GM12891 (cell line): ENCODE data around the gene BCHE.
"Not testable (repeated sequence)": the region's sequence is repeated elsewhere in the genome, so short reads cannot be mapped to it uniquely, and the experiment has no call there.

Experiments
- DNase-seq: peaks from one replicate; pipeline ENCODE4 v3.0.0; 2011; ENCODE audit warnings: low spot score; ENCODE audit not compliant: insufficient read length
- FAIRE-seq: peaks from 2 replicates; lab custom pipeline; 2011; peaks lifted over from hg19 to GRCh38; lab: Jason Lieb, UNC
- PAX5 ChIP-seq: IDR thresholded peaks from 2 replicates; pipeline ENCODE4 v1.6.1; 2011; ENCODE audit warnings: low read length, moderate library complexity, mild to moderate bottlenecking; ENCODE audit not compliant: insufficient read depth, severe bottlenecking
- POLR2A ChIP-seq: IDR thresholded peaks from 2 replicates; pipeline ENCODE4 v1.6.1; 2011; ENCODE audit warnings: low read depth, low read length, control low read depth
- POLR2AphosphoS5 ChIP-seq: IDR thresholded peaks from 2 replicates; pipeline ENCODE4 v1.6.1; 2011; ENCODE audit warnings: low read depth, low read length, control low read depth
- POU2F2 ChIP-seq: IDR thresholded peaks from 2 replicates; pipeline ENCODE4 v1.6.1; 2011; ENCODE audit warnings: low read depth, mild to moderate bottlenecking, control low read depth, low read length, moderate library complexity
- SPI1 ChIP-seq: IDR thresholded peaks from 2 replicates; pipeline ENCODE4 v1.6.1; 2011; ENCODE audit warnings: low read depth, low read length, control low read depth
- TAF1 ChIP-seq: IDR thresholded peaks from 2 replicates; pipeline ENCODE4 v1.6.1; 2011; ENCODE audit warnings: low read depth, low read length, control low read depth

Gene BCHE

GRCh38 chr3:165820671-165821123 lies 16.5 kb downstream of the BCHE start:
- DNase-seq (no peak), FAIRE-seq (no peak)
- no peak for TF ChIP-seq PAX5
- no peak for TF ChIP-seq POLR2A
- no peak for TF ChIP-seq SPI1
- TF ChIP-seq TAF1: no peak
- TF ChIP-seq POLR2AphosphoS5: no peak
- TF ChIP-seq POU2F2: no peak

GRCh38 chr3:165817160-165817709 lies 20.0 kb downstream of the BCHE start:
- FAIRE-seq: no peak
- no peak for DNase-seq
- TF ChIP-seq POLR2A (no peak), TAF1 (no peak), POLR2AphosphoS5 (no peak), POU2F2 (no peak), SPI1 (no peak), PAX5 (no peak)

DNA sequence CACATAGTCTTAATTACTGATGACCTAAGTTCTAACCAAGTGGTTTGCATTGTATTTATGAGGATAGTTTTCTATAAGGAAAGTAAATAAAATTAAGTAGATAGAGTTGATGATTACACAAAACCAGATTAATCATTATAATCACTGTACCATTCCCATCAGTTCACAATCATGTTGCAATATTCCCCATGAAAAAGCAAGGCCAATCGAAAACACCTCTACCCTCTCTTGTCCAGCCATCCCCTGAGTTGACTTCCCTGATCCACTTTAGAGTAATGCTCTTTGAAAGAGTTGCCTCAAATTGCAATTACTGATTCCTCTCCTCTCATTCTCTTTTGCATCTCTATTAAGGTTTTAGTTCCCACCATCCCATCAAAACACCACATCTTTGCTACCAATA lies 21.0 kb downstream of the BCHE start:
- no peak for TF ChIP-seq POLR2A
- TF ChIP-seq POLR2AphosphoS5: no peak
- TF ChIP-seq SPI1: no peak
- no peak for TF ChIP-seq POU2F2
- TF ChIP-seq TAF1: no peak
- TF ChIP-seq PAX5: no peak
- FAIRE-seq: no peak
- no peak for DNase-seq

- DNase-seq (no peak), FAIRE-seq (no peak)
- TF ChIP-seq SPI1: no peak
- TF ChIP-seq TAF1: no peak
- TF ChIP-seq POLR2A: no peak
- no peak for TF ChIP-seq POLR2AphosphoS5
- TF ChIP-seq POU2F2: no peak
- TF ChIP-seq PAX5: no peak
Measured at GRCh38 chr3:165815682-165816081, 21.5 kb downstream of the BCHE start.

GRCh38 chr3:165814380-165814779 lies 22.8 kb downstream of the BCHE start:
- FAIRE-seq: no peak
- no peak for DNase-seq
- TF ChIP-seq POLR2AphosphoS5 (no peak), SPI1 (no peak), POU2F2 (no peak), PAX5 (no peak), POLR2A (no peak), TAF1 (no peak)

GRCh38 chr3:165807937-165808336 lies 29.3 kb downstream of the BCHE start:
- DNase-seq, FAIRE-seq: not testable (repeated sequence)

DNA sequence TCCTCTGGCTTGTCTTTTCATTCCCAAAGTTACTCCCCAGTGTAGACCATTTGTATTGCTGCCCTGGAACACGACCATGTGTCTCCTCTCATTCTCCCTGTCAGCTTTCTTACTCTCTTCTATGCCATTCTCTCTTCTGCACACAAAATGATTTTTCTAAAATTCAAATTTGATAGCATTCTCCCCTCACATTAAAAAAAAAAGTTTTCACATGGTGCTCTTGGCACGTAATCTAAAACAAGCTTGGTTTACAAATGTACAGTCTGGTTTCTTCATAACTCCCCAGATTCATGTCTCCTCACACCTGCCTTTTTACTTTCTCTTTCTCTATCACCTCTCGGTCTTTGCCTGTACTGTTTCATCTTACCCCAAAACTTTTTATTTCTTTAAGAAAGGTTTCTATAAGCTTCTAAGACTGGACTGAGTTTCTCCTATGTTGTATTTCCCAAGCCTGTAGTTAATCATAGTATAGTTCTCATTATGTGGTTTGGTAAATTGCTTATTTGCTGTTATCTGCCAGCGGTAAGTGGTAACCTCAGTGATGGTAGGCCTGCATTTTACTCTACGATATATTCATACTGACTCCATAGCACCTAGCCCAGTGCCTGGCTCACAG lies 31.2 kb downstream of the BCHE start:
- no peak for FAIRE-seq
- DNase-seq: no peak
- TF ChIP-seq TAF1 (no peak), PAX5 (no peak), POLR2A (no peak), SPI1 (no peak), POU2F2 (no peak), POLR2AphosphoS5 (no peak)

GRCh38 chr3:165803471-165803870 lies 33.8 kb downstream of the BCHE start:
- FAIRE-seq: no peak
- TF ChIP-seq POLR2A: no peak
- TF ChIP-seq POU2F2: no peak
- no peak for TF ChIP-seq TAF1
- TF ChIP-seq POLR2AphosphoS5: no peak
- no peak for TF ChIP-seq SPI1
- TF ChIP-seq PAX5: no peak

DNA sequence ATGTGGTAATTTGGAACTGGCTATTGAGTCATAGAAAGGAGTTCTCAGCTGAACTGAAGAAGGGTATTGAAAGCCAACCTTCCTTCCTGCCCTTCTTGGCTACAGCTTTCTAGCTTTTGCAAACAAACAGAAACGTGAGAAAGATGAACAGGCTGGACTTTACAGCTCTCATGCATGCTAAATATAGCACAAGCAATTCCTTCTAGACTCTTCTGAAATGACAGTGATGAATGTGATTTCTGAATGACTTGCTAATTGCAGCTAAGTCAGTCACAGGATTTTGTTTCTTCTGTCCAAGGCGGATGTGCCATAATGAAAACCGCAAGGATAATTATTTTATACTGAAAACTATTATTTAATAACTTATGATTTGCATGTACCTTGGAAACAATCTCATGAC lies 36.3 kb downstream of the BCHE start:
- no peak for TF ChIP-seq SPI1
- no peak for TF ChIP-seq POU2F2
- no peak for TF ChIP-seq POLR2A
- TF ChIP-seq PAX5: no peak
- TF ChIP-seq POLR2AphosphoS5: no peak
- TF ChIP-seq TAF1: no peak
- FAIRE-seq (no peak), DNase-seq (no peak)

More at GRCh38 chr3:165803471-165803870, 33.8 kb downstream of the BCHE start:
- DNase-seq: no peak

DNA sequence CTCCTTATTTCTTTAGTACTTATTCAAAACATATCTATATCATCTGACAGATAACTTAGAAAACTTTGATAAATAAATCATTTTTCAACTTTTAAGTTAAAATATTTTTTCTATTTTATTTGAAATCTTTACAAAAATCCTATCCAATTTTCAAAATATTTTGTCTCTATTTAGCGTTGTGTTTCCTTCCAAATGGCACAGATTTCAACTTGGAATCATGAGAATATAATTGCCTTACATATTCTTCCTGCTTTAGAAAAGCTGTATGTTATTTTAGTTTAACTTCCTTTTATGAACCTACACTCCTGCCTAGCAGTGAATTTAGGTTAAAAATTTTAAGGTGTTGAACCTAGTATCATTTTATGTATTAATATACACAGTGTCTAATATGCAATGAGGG lies 38.2 kb downstream of the BCHE start:
- FAIRE-seq: no peak
- no peak for TF ChIP-seq POU2F2
- DNase-seq: no peak
